OCI-LY1 (cell line): ENCODE results near the gene ZBTB14.

Experiments
- H2AFZ ChIP-seq: fragments of 200-600 bp; sonication (generic), shearing (Covaris generic); 2 replicates; pipeline ENCODE4 v1.6.0; 2014; ENCODE audit warnings: antibody characterized with exemption, mild to moderate bottlenecking, low read length
- H3F3A ChIP-seq: fragments of 200-600 bp; sonication (generic), shearing (Covaris generic); 2 replicates; pipeline ENCODE4 v1.6.0; 2014; ENCODE audit warnings: mild to moderate bottlenecking, antibody characterized with exemption, low read length, moderate library complexity; ENCODE audit not compliant: insufficient read depth
- H3K27ac ChIP-seq: fragments of 200-600 bp; sonication (generic); 2 replicates; pipeline ENCODE4 v1.5.1; 2014; ENCODE audit warnings: low read length, mixed run types, mild to moderate bottlenecking, low read depth; ENCODE audit not compliant: poor library complexity, severe bottlenecking
- H3K27me3 ChIP-seq: fragments of 200-600 bp; sonication (generic); 2 replicates; pipeline ENCODE4 v1.6.0; 2014; ENCODE audit warnings: antibody characterized with exemption, mild to moderate bottlenecking, low read length, moderate library complexity; ENCODE audit not compliant: insufficient read depth
- H3K36me3 ChIP-seq: fragments of 200-600 bp; sonication (generic); 2 replicates; pipeline ENCODE4 v1.6.1; 2014; ENCODE audit warnings: mild to moderate bottlenecking, antibody characterized with exemption, low read length, moderate library complexity, mixed read lengths; ENCODE audit not compliant: insufficient read depth
- H3K4me1 ChIP-seq: fragments of 200-600 bp; sonication (generic); 2 replicates; pipeline ENCODE4 v1.5.1; 2014; ENCODE audit warnings: mild to moderate bottlenecking, low read length, moderate library complexity; ENCODE audit not compliant: insufficient read depth, severe bottlenecking
- H3K4me2 ChIP-seq: fragments of 200-600 bp; sonication (generic), shearing (Covaris generic); 2 replicates; pipeline ENCODE4 v1.6.1; 2014; ENCODE audit warnings: low read length
- H3K4me3 ChIP-seq: fragments of 200-600 bp; sonication (generic); 2 replicates; pipeline ENCODE4 v1.5.1; 2014; ENCODE audit warnings: low read length, low read depth, mild to moderate bottlenecking, mixed read lengths; ENCODE audit not compliant: poor library complexity, severe bottlenecking
- H3K79me2 ChIP-seq: fragments of 200-600 bp; shearing (Covaris generic); 2 replicates; pipeline ENCODE4 v1.6.1; 2016; ENCODE audit warnings: mixed run types, low read length, mixed read lengths; ENCODE audit not compliant: insufficient read depth
- H3K9ac ChIP-seq: fragments of 200-600 bp; sonication (generic), shearing (Covaris generic); 2 replicates; pipeline ENCODE4 v1.6.1; 2014; ENCODE audit warnings: mild to moderate bottlenecking, low read length, mixed read lengths
- H3K9me2 ChIP-seq: fragments of 200-600 bp; sonication (generic), shearing (Covaris generic); 2 replicates; pipeline ENCODE4 v1.6.1; 2014; ENCODE audit warnings: low read depth, mild to moderate bottlenecking, low read length, mixed read lengths
- H3K9me3 ChIP-seq: fragments of 200-600 bp; shearing (Covaris generic); 2 replicates; pipeline ENCODE4 v1.6.1; 2014; ENCODE audit warnings: low read length, mixed read lengths
- H4K20me1 ChIP-seq: fragments of 200-600 bp; sonication (generic), shearing (Covaris generic); 2 replicates; pipeline ENCODE4 v1.6.0; 2016; ENCODE audit warnings: mild to moderate bottlenecking, low read length; ENCODE audit not compliant: insufficient read depth
- EZH2 ChIP-seq: fragments of 200-600 bp; sonication (generic), shearing (Covaris generic); IDR thresholded peaks from 2 replicates; pipeline ENCODE4 v1.8.0; 2017; ENCODE audit warnings: borderline replicate concordance, mixed run types, mild to moderate bottlenecking, antibody characterized with exemption, low read length, moderate library complexity, mixed read lengths
- TF ChIP-seq, protein P1 (sequence below): fragments of 200-600 bp; sonication (generic), shearing (Covaris generic); IDR thresholded peaks from 2 replicates; pipeline ENCODE4 v1.5.1; 2017; ENCODE audit warnings: mild to moderate bottlenecking, antibody characterized with exemption, low read length, moderate library complexity, mixed read lengths

Gene ZBTB14

GRCh38 chr18:5318061-5318700, 22.7 kb upstream of the ZBTB14 start:
- H3K4me2 ChIP-seq = no peak overlapping the region

DNA sequence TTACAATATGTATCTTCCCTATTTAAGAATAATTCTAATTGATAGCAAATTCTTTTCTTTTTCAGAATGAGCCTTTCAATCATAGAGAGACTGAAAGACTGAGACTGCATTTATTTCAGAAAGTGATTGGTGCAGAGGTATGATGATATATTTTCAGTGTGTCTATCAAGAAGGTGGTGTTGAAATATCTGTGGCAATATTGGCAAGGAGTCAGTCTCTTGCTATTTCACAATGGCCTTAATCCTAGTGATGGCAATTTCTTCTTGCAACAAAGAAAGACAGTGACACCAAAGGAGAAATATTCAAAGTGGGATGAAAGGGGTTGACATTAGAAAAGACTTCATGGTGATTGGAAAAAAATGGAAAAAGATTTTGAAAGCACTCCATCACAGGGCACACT, 21.7 kb upstream of the ZBTB14 start:
- H3K9ac ChIP-seq = no peak overlapping the region
- no peak overlapping the region for H2AFZ ChIP-seq
- no peaks in the 10 kb centered on the region for H3K4me1 ChIP-seq
- H3K4me2 ChIP-seq = no peak overlapping the region
- H3F3A ChIP-seq = no peaks in the 10 kb centered on the region
- H3K9me3 ChIP-seq = no peaks in the 10 kb centered on the region
- H3K36me3 ChIP-seq = no peaks in the 10 kb centered on the region
- H3K9me2 ChIP-seq = peaks cover 4% of the 10 kb centered on the region
- H3K27ac ChIP-seq = no peak overlapping the region
- no peak overlapping the region for H3K4me3 ChIP-seq
- no peaks in the 10 kb centered on the region for H3K79me2 ChIP-seq
- no peaks in the 10 kb centered on the region for H3K27me3 ChIP-seq
- TF ChIP-seq, protein P1, sequence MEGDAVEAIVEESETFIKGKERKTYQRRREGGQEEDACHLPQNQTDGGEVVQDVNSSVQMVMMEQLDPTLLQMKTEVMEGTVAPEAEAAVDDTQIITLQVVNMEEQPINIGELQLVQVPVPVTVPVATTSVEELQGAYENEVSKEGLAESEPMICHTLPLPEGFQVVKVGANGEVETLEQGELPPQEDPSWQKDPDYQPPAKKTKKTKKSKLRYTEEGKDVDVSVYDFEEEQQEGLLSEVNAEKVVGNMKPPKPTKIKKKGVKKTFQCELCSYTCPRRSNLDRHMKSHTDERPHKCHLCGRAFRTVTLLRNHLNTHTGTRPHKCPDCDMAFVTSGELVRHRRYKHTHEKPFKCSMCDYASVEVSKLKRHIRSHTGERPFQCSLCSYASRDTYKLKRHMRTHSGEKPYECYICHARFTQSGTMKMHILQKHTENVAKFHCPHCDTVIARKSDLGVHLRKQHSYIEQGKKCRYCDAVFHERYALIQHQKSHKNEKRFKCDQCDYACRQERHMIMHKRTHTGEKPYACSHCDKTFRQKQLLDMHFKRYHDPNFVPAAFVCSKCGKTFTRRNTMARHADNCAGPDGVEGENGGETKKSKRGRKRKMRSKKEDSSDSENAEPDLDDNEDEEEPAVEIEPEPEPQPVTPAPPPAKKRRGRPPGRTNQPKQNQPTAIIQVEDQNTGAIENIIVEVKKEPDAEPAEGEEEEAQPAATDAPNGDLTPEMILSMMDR = no peak
- TF ChIP-seq EZH2 = no peak
- no peaks in the 10 kb centered on the region for H4K20me1 ChIP-seq

More at GRCh38 chr18:5318061-5318700, 22.7 kb upstream of the ZBTB14 start:
- Histone ChIP-seq H3F3A (no peaks in the 10 kb centered on the region), H3K4me1 (no peaks in the 10 kb centered on the region), H2AFZ (no peak overlapping the region), H4K20me1 (no peaks in the 10 kb centered on the region), H3K79me2 (no peaks in the 10 kb centered on the region), H3K36me3 (no peaks in the 10 kb centered on the region), H3K9me2 (peaks cover 4% of the 10 kb centered on the region), H3K27ac (no peak overlapping the region), H3K9ac (no peak overlapping the region), H3K9me3 (no peaks in the 10 kb centered on the region), H3K27me3 (no peaks in the 10 kb centered on the region), H3K4me3 (no peak overlapping the region)
- no peak for TF ChIP-seq EZH2
- TF ChIP-seq, protein P1 = no peak

GRCh38 chr18:5315838-5316237, 20.3 kb upstream of the ZBTB14 start:
- Histone ChIP-seq H3K9ac (no peak overlapping the region), H4K20me1 (no peaks in the 10 kb centered on the region), H3K4me2 (no peak overlapping the region), H3F3A (no peaks in the 10 kb centered on the region), H3K27ac (no peak overlapping the region), H3K4me1 (no peaks in the 10 kb centered on the region), H3K9me2 (no peaks in the 10 kb centered on the region), H3K79me2 (no peaks in the 10 kb centered on the region), H3K4me3 (no peak overlapping the region), H3K36me3 (no peaks in the 10 kb centered on the region), H2AFZ (no peak overlapping the region), H3K27me3 (no peaks in the 10 kb centered on the region), H3K9me3 (no peaks in the 10 kb centered on the region)
- TF ChIP-seq EZH2 = no peak
- TF ChIP-seq, protein P1 = no peak
